ENCODE data around the gene SCARF2.
"Not testable (repeated sequence)": the region's sequence is repeated elsewhere in the genome, so short reads cannot be mapped to it uniquely, and the experiment has no call there.

The SCARF2 gene

DNA sequence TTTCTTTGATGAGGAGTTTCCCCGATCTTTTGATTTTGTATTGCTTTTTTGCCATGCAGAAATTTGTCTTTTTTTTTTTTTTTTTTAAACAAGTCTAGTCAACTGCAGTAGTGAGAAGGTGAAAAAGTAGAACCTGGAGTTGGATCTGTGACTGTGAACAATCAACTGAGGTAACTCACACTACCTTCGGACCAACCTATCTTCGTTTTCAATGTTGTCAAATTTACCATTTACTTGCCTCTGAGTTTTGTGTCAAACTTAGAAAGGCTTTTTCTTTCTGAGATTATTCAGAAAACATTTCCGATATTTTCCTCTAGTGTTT, 37.5 kb upstream of the SCARF2 start:
- no peak for DNase-seq (ENCODE audit: low read depth)
- no peak overlapping the region for H3K4me3 ChIP-seq (ENCODE audit: low read length)
- TF ChIP-seq, protein P1, sequence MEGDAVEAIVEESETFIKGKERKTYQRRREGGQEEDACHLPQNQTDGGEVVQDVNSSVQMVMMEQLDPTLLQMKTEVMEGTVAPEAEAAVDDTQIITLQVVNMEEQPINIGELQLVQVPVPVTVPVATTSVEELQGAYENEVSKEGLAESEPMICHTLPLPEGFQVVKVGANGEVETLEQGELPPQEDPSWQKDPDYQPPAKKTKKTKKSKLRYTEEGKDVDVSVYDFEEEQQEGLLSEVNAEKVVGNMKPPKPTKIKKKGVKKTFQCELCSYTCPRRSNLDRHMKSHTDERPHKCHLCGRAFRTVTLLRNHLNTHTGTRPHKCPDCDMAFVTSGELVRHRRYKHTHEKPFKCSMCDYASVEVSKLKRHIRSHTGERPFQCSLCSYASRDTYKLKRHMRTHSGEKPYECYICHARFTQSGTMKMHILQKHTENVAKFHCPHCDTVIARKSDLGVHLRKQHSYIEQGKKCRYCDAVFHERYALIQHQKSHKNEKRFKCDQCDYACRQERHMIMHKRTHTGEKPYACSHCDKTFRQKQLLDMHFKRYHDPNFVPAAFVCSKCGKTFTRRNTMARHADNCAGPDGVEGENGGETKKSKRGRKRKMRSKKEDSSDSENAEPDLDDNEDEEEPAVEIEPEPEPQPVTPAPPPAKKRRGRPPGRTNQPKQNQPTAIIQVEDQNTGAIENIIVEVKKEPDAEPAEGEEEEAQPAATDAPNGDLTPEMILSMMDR (IDR thresholded peaks at IDR 0.05; ENCODE audit: insufficient read depth, low read depth, low read length, missing control alignments), result no peak

DNA sequence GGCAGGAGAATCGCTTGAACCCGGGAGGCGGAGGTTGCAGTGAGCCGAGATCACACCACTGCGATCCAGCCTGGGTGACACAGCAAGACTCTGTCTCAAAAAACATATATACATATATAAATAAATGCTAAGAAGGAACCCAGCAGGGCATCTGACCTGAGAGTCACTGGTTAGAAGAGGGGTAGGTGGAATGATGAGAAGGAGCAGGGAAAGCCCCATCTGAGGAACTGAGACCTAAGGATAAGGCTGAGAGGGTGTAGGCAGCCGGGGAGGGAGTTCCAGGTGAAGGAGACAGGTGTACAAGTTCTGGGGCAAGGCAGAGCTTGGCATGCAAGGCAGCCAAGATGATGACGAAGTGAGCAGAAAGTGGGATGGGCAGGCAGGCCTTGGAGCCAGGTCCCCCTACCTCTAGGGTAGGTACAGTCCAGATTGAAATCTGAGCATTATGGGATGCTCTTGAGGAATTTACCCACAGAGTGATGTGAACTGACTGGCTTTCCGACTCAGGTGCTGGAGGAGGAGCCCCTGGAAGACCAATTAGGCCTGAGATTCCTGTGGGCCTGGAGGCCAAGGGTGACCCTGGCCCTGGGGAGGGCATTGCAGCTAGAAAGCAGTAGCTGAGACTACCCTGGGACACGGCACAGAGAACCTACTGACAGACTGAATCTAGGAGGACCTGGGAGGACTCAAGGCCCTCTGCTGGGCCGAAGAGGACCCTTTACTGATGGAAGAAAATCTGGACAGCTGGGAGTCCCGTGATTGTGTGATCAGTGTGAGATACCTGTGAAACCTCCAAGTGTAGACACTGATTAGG, 35.2 kb upstream of the SCARF2 start:
- H3K4me3 ChIP-seq (ENCODE audit: low read length), result no peak overlapping the region
- DNase-seq (ENCODE audit: low read depth), result no peak
- TF ChIP-seq, protein P1 (IDR thresholded peaks at IDR 0.05; ENCODE audit: insufficient read depth, low read depth, low read length, missing control alignments), result no peak

GRCh38 chr22:20471126-20471833, 33.7 kb upstream of the SCARF2 start:
- TF ChIP-seq, protein P1 (IDR thresholded peaks at IDR 0.05; ENCODE audit: insufficient read depth, low read depth, low read length, missing control alignments), result no peak
- no peak overlapping the region for H3K4me3 ChIP-seq (ENCODE audit: low read length)
- peak; percentile 16 for DNase-seq (ENCODE audit: low read depth)

- DNase-seq (ENCODE audit: low read depth); H3K4me3 ChIP-seq (ENCODE audit: low read length): not testable (repeated sequence)
These were observed 32.9 kb upstream of the SCARF2 start for GRCh38 chr22:20470525-20470924.

DNA sequence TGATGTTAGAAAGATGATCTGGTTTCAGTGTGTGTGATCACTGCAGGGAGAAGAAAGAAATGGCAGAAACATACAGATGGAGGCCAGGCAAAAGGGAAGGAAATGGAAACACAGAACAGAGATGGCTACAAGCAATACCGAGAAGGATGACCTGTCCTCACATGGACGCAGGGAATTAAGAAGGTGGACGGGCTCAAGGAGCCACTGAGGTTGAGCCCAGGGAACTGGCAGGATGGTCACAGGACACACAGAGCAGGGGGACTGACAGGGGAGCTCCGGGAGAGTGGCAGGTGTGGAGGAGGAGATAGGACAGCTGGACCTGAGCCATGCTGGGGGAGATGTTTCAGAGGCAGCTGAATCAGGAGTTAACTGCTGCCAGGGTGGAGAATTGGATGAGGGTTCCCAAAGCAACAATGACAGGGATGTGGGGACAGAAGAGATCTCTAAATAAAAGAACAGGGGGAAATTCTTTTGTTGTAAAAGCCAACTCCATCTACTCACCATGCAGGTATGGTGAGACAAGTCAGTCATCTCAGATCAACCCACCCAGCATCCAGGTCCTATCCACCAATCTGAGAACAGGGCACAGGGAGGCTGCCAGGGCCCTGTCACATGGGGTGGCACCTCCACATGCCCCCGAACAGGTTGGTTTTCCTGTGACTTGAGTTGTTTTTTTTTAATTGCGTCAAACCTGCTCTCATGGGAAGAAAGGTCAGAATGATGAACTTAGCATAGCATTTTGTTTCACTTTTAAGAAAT, 31.7 kb upstream of the SCARF2 start:
- TF ChIP-seq, protein P1 (IDR thresholded peaks at IDR 0.05; ENCODE audit: insufficient read depth, low read depth, low read length, missing control alignments), result no peak
- H3K4me3 ChIP-seq (ENCODE audit: low read length), result no peak overlapping the region
- no peak for DNase-seq (ENCODE audit: low read depth)

GRCh38 chr22:20466659-20467379, 29.2 kb upstream of the SCARF2 start:
- TF ChIP-seq, protein P1 (IDR thresholded peaks at IDR 0.05; ENCODE audit: insufficient read depth, low read depth, low read length, missing control alignments), result no peak
- H3K4me3 ChIP-seq (ENCODE audit: low read length), result no peak overlapping the region

GRCh38 chr22:20465759-20466077, 28.1 kb upstream of the SCARF2 start:
- H3K4me3 ChIP-seq (ENCODE audit: low read length), result no peak overlapping the region
- no peak for DNase-seq (ENCODE audit: low read depth)
- TF ChIP-seq, protein P1 (IDR thresholded peaks at IDR 0.05; ENCODE audit: insufficient read depth, low read depth, low read length, missing control alignments), result no peak

More at GRCh38 chr22:20466659-20467379, 29.2 kb upstream of the SCARF2 start:
- DNase-seq (ENCODE audit: low read depth), result no peak

Measured in epithelial cell of esophagus (primary cell).